IMR-90 (cell line): ENCODE results near the gene CREB3L1. TPM values are rescaled to one million over a fixed set of nuclear protein-coding genes. Genes with fewer than 3 reads are reported as not detected.

Experiments
- ATAC-seq: fragments of 200-7000 bp; cut with Tn5 transposase; 2 replicates; pipeline ENCODE4 v1.9.1; 2020; ENCODE audit warnings: low read depth, mild to moderate bottlenecking, moderate library complexity
- BruUV-seq: library from RNA; stranded (reverse); fragments of 400-500 nt; replicated peaks from 2 replicates; lab custom pipeline; 2021; lab: Mats Ljungman, UMichigan
- CTCF ChIA-PET: fragments of 300-600 bp; formaldehyde crosslinking; extraction: SDS; loops from one replicate; lab custom pipeline; 2021; ENCODE audit warnings: antibody characterized with exemption; lab: Yijun Ruan, JAX
- POLR2A ChIA-PET: fragments of 300-600 bp; sonication (Branson Sonifier 250); formaldehyde crosslinking; loops from one replicate; lab custom pipeline; 2022; ENCODE audit warnings: antibody characterized with exemption; ENCODE audit not compliant: unreplicated experiment; lab: Charles Lee
- DNase-seq: peaks from one replicate; pipeline ENCODE4 v3.0.0; 2013
- H2AFZ ChIP-seq: replicated peaks from 2 replicates; pipeline ENCODE3; 2013; ENCODE audit warnings: low read length, mild to moderate bottlenecking; ENCODE audit not compliant: poor library complexity
- H2AK5ac ChIP-seq: 2 replicates; pipeline ENCODE4 v1.6.1; 2013; ENCODE audit warnings: low read depth, low read length, inconsistent platforms
- H2AK9ac ChIP-seq: replicated peaks from 2 replicates; pipeline ENCODE3; 2013; ENCODE audit warnings: mild to moderate bottlenecking, low read depth, low read length, moderate library complexity; ENCODE audit not compliant: poor library complexity
- H2BK120ac ChIP-seq: 2 replicates; pipeline ENCODE4 v1.6.1; 2013; ENCODE audit warnings: low read depth, low read length, inconsistent platforms
- H2BK15ac ChIP-seq: 3 replicates; pipeline ENCODE4 v1.6.1; 2013; ENCODE audit warnings: low read depth, low read length, inconsistent platforms
- H2BK20ac ChIP-seq: 2 replicates; pipeline ENCODE4 v1.6.1; 2013; ENCODE audit warnings: low read depth, mild to moderate bottlenecking, inconsistent platforms, low read length, moderate library complexity
- H2BK5ac ChIP-seq: 2 replicates; pipeline ENCODE4 v1.6.1; 2013; ENCODE audit warnings: mild to moderate bottlenecking, low read depth, low read length, inconsistent platforms; ENCODE audit not compliant: poor library complexity, severe bottlenecking
- H3K14ac ChIP-seq: replicated peaks from 2 replicates; pipeline ENCODE4 v1.6.1; 2013; ENCODE audit warnings: low read depth, low read length, inconsistent platforms
- H3K18ac ChIP-seq: 2 replicates; pipeline ENCODE4 v1.6.1; 2013; ENCODE audit warnings: low read depth, low read length, control low read depth
- H3K23ac ChIP-seq: 2 replicates; pipeline ENCODE4 v1.6.1; 2013; ENCODE audit warnings: low read depth, low read length, inconsistent platforms
- H3K27ac ChIP-seq: 2 replicates; pipeline ENCODE4 v1.5.1; 2013; ENCODE audit warnings: mild to moderate bottlenecking, control low read depth, low read length; ENCODE audit not compliant: insufficient read depth
- H3K27me3 ChIP-seq: 2 replicates; pipeline ENCODE4 v1.6.1; 2013; ENCODE audit warnings: low read length; ENCODE audit not compliant: control insufficient read depth, insufficient read depth
- H3K36me3 ChIP-seq: 2 replicates; pipeline ENCODE4 v1.6.1; 2013; ENCODE audit warnings: low read length, mixed read lengths; ENCODE audit not compliant: control insufficient read depth, insufficient read depth
- H3K4ac ChIP-seq: 2 replicates; pipeline ENCODE4 v1.6.1; 2013; ENCODE audit warnings: low read depth, low read length, inconsistent platforms
- H3K4me1 ChIP-seq: 2 replicates; pipeline ENCODE4 v1.6.1; 2013; ENCODE audit warnings: low read length, mixed read lengths; ENCODE audit not compliant: control insufficient read depth, insufficient read depth
- H3K4me2 ChIP-seq: 2 replicates; pipeline ENCODE4 v1.6.1; 2013; ENCODE audit warnings: low read depth, mild to moderate bottlenecking, control low read depth, low read length, moderate library complexity
- H3K4me3 ChIP-seq: 2 replicates; pipeline ENCODE4 v1.5.1; 2013; ENCODE audit warnings: low read depth, mild to moderate bottlenecking, control low read depth, low read length, moderate library complexity; ENCODE audit not compliant: insufficient read depth
- H3K56ac ChIP-seq: 2 replicates; pipeline ENCODE4 v1.6.1; 2013; ENCODE audit warnings: low read length, inconsistent platforms; ENCODE audit not compliant: insufficient read depth; ENCODE audit errors: extremely low read depth
- H3K79me1 ChIP-seq, 2 experiments: 2 replicates each; pipeline ENCODE4 v1.6.1; 2013; ENCODE audit warnings: low read length in 2 of 2, inconsistent platforms in 1 of 2, low read depth in 1 of 2
- H3K9ac ChIP-seq: 2 replicates; pipeline ENCODE4 v1.6.1; 2013; ENCODE audit warnings: low read depth, low read length, control low read depth
- H3K9me1 ChIP-seq: 2 replicates; pipeline ENCODE4 v1.6.1; 2013; ENCODE audit warnings: low read length, inconsistent platforms; ENCODE audit not compliant: insufficient read depth
- H3K9me3 ChIP-seq: 2 replicates; pipeline ENCODE4 v1.6.1; 2013; ENCODE audit warnings: low read length; ENCODE audit not compliant: control insufficient read depth, insufficient read depth
- H4K20me1 ChIP-seq: 2 replicates; pipeline ENCODE4 v1.6.1; 2013; ENCODE audit warnings: low read length, inconsistent platforms; ENCODE audit not compliant: insufficient read depth
- H4K5ac ChIP-seq: 2 replicates; pipeline ENCODE4 v1.6.1; 2013; ENCODE audit warnings: mild to moderate bottlenecking, low read depth, low read length, control low read depth
- H4K8ac ChIP-seq, 2 experiments: 2 replicates each; pipeline ENCODE4 v1.6.1; 2013; ENCODE audit warnings: low read depth in 2 of 2, low read length in 2 of 2, control low read depth in 1 of 2, inconsistent platforms in 1 of 2
- H4K91ac ChIP-seq: 2 replicates; pipeline ENCODE4 v1.6.1; 2013; ENCODE audit warnings: low read depth, low read length, inconsistent platforms; ENCODE audit not compliant: insufficient read depth
- BHLHE40 ChIP-seq: fragments of 150-350 bp; IDR thresholded peaks from 2 replicates; pipeline ENCODE4 v1.6.1; 2016; ENCODE audit warnings: mild to moderate bottlenecking, low read depth, low read length
- FOS ChIP-seq: fragments of 150-350 bp; IDR thresholded peaks from 2 replicates; pipeline ENCODE4 v1.6.1; 2016; ENCODE audit warnings: low read depth, low read length
- MAFK ChIP-seq: IDR thresholded peaks from 2 replicates; pipeline ENCODE4 v1.6.1; 2012; ENCODE audit warnings: low read depth, low read length, improper control_type of control experiment
- NFE2L2 ChIP-seq: fragments of 150-350 bp; IDR thresholded peaks from 2 replicates; pipeline ENCODE4 v1.6.1; 2016; ENCODE audit warnings: low read depth, mild to moderate bottlenecking, low read length
- RAD21 ChIP-seq: IDR thresholded peaks from 2 replicates; pipeline ENCODE4 v1.6.1; 2012; ENCODE audit warnings: low read length, improper control_type of control experiment
- SMC3 ChIP-seq: fragments of 150-350 bp; IDR thresholded peaks from 2 replicates; pipeline ENCODE4 v1.6.1; 2016; ENCODE audit warnings: low read depth, mild to moderate bottlenecking, antibody characterized with exemption, low read length, moderate library complexity
- WGBS, 2 experiments: methylation state at CpG; one replicate each; pipeline versions ENCODE4 v1.1.5 to v1.1.7; 2013; ENCODE audit warnings: missing lambda C conversion rate in 2 of 2; ENCODE audit not compliant: insufficient read length in 1 of 2; ENCODE audit errors: extremely low coverage in 2 of 2; 5-methylcytosine and 5-hydroxymethylcytosine counted together
- dilution Hi-C: fragments of 300-500 bp; cut with HindIII; formaldehyde crosslinking; loops from one replicate; pipeline ENCODE4 v1.14.3; 2018; ENCODE audit warnings: low sequenced_read_pairs; ENCODE audit not compliant: unreplicated experiment
- in situ Hi-C: fragments of 300-500 bp; cut with MboI; formaldehyde crosslinking; loops from 3 replicates; pipeline ENCODE4 v1.14.3; 2019; ENCODE audit warnings: low sequenced_read_pairs, inconsistent platforms, mixed read lengths
- intact Hi-C: fragments of 100-400 bp; cut with micrococcal nuclease; formaldehyde crosslinking; loops from 2 replicates; pipeline ENCODE4 v1.10.0; 2022
- polyA plus RNA-seq, 3 experiments: library from polyadenylated mRNA; depleted of rRNA; stranded (reverse); fragments of >200 nt; gene quantifications; 2 replicates each; pipeline ENCODE4 v1.2.3, GENCODE V29; 2012; ENCODE audit warnings: low replicate concordance in 1 of 3
- total RNA-seq: library from RNA; depleted of rRNA; stranded (reverse); fragments of >200 nt; gene quantifications from 2 replicates; pipeline ENCODE4 v1.2.3, GENCODE V29; 2012
- TF ChIP-seq, protein P1 (sequence below): conservative IDR thresholded peaks from 2 replicates; pipeline ENCODE4 v1.5.1; 2012; ENCODE audit warnings: mild to moderate bottlenecking, low read depth, low read length, improper control_type of control experiment
- TF ChIP-seq, protein P2 (sequence below): fragments of 150-350 bp; IDR thresholded peaks from 2 replicates; pipeline ENCODE4 v1.6.1; 2016; ENCODE audit warnings: low read depth, mild to moderate bottlenecking, low read length, moderate library complexity, borderline replicate concordance

CREB3L1 gene
- total and polyA plus RNA-seq, 2 of the 4 experiments (the other 2 are of a cell fraction), result 8.1 to 82.3 TPM

DNA sequence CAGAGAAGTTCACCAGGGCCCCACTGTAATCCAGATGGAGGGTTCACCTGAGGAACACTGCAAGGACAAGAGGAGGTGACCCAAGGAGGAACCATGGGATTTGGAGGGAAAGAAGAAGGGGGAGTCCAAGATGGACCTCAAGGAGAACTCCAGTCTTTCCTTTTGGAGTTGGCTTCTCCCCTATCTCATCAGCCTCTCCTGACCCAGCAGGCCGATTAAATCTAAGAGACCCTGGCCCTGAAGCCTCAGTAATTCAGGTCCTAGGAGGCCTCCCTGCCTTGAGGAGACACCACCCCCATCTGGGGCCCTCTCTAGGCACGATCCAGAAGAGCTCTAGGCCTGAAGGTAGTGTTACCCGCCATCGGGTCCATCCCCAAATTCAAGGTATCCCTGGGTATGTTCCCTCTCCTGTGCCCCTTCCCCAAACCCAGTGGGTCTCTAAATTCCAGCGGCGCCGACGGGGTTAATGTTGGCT is 54.7 kb downstream of the CREB3L1 start:
- no peak overlapping the region for H2BK5ac ChIP-seq
- no peak overlapping the region for H2BK15ac ChIP-seq
- no peaks in the 10 kb centered on the region for H3K4me1 ChIP-seq
- ChIA-PET CTCF (no interaction called here), POLR2A (no interaction called here)
- H3K4me3 ChIP-seq, result no peak overlapping the region
- H2BK20ac ChIP-seq, result no peak overlapping the region
- H4K20me1 ChIP-seq, result no peaks in the 10 kb centered on the region
- H2AFZ ChIP-seq, result no peak overlapping the region
- H4K91ac ChIP-seq, result no peak overlapping the region
- H3K23ac ChIP-seq, result no peak overlapping the region
- intact Hi-C loops (no loop called here), dilution Hi-C loops (no loop called here), in situ Hi-C loops (no loop called here)
- no peak overlapping the region for H2AK5ac ChIP-seq
- no peak overlapping the region for H3K14ac ChIP-seq
- BruUV-seq, result no TSS peak
- WGBS, 2 experiments, result 20% methylated on average over 2 of the region's 8 CpGs; no CpG with 5 or more reads in 1 of the 2 experiments
- no peak overlapping the region for H3K9ac ChIP-seq
- H3K18ac ChIP-seq, result no peak overlapping the region
- H2AK9ac ChIP-seq, result no peak overlapping the region
- no peak overlapping the region for H4K5ac ChIP-seq
- no peak overlapping the region for H4K8ac ChIP-seq
- H3K27ac ChIP-seq, result no peak overlapping the region
- H3K4me2 ChIP-seq, result no peak overlapping the region
- ATAC-seq (no peak), DNase-seq (no peak)
- H3K36me3 ChIP-seq, result no peaks in the 10 kb centered on the region
- TF ChIP-seq, protein P1, sequence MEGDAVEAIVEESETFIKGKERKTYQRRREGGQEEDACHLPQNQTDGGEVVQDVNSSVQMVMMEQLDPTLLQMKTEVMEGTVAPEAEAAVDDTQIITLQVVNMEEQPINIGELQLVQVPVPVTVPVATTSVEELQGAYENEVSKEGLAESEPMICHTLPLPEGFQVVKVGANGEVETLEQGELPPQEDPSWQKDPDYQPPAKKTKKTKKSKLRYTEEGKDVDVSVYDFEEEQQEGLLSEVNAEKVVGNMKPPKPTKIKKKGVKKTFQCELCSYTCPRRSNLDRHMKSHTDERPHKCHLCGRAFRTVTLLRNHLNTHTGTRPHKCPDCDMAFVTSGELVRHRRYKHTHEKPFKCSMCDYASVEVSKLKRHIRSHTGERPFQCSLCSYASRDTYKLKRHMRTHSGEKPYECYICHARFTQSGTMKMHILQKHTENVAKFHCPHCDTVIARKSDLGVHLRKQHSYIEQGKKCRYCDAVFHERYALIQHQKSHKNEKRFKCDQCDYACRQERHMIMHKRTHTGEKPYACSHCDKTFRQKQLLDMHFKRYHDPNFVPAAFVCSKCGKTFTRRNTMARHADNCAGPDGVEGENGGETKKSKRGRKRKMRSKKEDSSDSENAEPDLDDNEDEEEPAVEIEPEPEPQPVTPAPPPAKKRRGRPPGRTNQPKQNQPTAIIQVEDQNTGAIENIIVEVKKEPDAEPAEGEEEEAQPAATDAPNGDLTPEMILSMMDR, result no peak
- no peak for TF ChIP-seq BHLHE40
- no peak for TF ChIP-seq MAFK
- TF ChIP-seq NFE2L2, result no peak
- TF ChIP-seq FOS, result no peak
- TF ChIP-seq SMC3, result no peak
- no peak for TF ChIP-seq RAD21
- TF ChIP-seq, protein P2, sequence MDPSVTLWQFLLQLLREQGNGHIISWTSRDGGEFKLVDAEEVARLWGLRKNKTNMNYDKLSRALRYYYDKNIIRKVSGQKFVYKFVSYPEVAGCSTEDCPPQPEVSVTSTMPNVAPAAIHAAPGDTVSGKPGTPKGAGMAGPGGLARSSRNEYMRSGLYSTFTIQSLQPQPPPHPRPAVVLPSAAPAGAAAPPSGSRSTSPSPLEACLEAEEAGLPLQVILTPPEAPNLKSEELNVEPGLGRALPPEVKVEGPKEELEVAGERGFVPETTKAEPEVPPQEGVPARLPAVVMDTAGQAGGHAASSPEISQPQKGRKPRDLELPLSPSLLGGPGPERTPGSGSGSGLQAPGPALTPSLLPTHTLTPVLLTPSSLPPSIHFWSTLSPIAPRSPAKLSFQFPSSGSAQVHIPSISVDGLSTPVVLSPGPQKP, result no peak
- H3K56ac ChIP-seq, result no peak overlapping the region
- peaks cover 2% of the 10 kb centered on the region; the same call in 1 of the 2 replicates for H3K9me1 ChIP-seq
- no peak overlapping the region for H2BK120ac ChIP-seq
- no peaks in the 10 kb centered on the region for H3K79me1 ChIP-seq
- H3K9me3 ChIP-seq, result no peaks in the 10 kb centered on the region
- no peak overlapping the region for H3K4ac ChIP-seq
- H3K27me3 ChIP-seq, result peaks cover 51% of the 10 kb centered on the region
